ENCODE data around the gene POLR3E. TPM values are rescaled to one million over a fixed set of nuclear protein-coding genes. Genes with fewer than 3 reads are reported as not detected.

The POLR3E gene
- total and polyA plus RNA-seq, 2 experiments from 2014 or later: 24.9 to 65.3 TPM

- no peak for DNase-seq (ENCODE audit: low read depth in 1 of 2, low spot score in 1 of 2)
- no peaks in the 10 kb centered on the region for H3K4me1 ChIP-seq (ENCODE audit: low read depth)
- no peak for TF ChIP-seq CTCF (IDR thresholded peaks at IDR 0.05; ENCODE audit: low read depth, low read length)
- peaks cover 2% of the 10 kb centered on the region for H3K36me3 ChIP-seq
- no peak overlapping the region for H3K4me3 ChIP-seq
- no peaks in the 10 kb centered on the region for H3K9me3 ChIP-seq (ENCODE audit: low read depth)
- no peak overlapping the region for H3K27ac ChIP-seq
- no peaks in the 10 kb centered on the region for H3K27me3 ChIP-seq
Measured at GRCh38 chr16:22320572-22321339, 23.5 kb downstream of the POLR3E start.

- Histone ChIP-seq H3K9me3 (ENCODE audit: low read depth) (no peaks in the 10 kb centered on the region), H3K27ac (no peak overlapping the region), H3K27me3 (no peaks in the 10 kb centered on the region), H3K36me3 (peaks cover 2% of the 10 kb centered on the region), H3K4me1 (ENCODE audit: low read depth) (no peaks in the 10 kb centered on the region), H3K4me3 (no peak overlapping the region)
- DNase-seq (ENCODE audit: low read depth in 1 of 2, low spot score in 1 of 2): peak; percentile 77 to 82
- peak; percentile 78 for TF ChIP-seq CTCF (IDR thresholded peaks at IDR 0.05; ENCODE audit: low read depth, low read length)
Measured at GRCh38 chr16:22321340-22322001, 24.3 kb downstream of the POLR3E start.

- Histone ChIP-seq H3K27ac (no peak overlapping the region), H3K9me3 (ENCODE audit: low read depth) (no peaks in the 10 kb centered on the region), H3K27me3 (no peaks in the 10 kb centered on the region), H3K4me3 (no peak overlapping the region), H3K4me1 (ENCODE audit: low read depth) (no peaks in the 10 kb centered on the region), H3K36me3 (peaks cover 2% of the 10 kb centered on the region)
- no peak for TF ChIP-seq CTCF (IDR thresholded peaks at IDR 0.05; ENCODE audit: low read depth, low read length)
- DNase-seq (ENCODE audit: low read depth in 1 of 2, low spot score in 1 of 2): no peak
Measured at GRCh38 chr16:22322021-22322471, 24.8 kb downstream of the POLR3E start.

- peaks cover 2% of the 10 kb centered on the region for H3K36me3 ChIP-seq
- H3K4me1 ChIP-seq (ENCODE audit: low read depth): no peaks in the 10 kb centered on the region
- no peaks in the 10 kb centered on the region for H3K9me3 ChIP-seq (ENCODE audit: low read depth)
- no peak overlapping the region for H3K4me3 ChIP-seq
- no peak for TF ChIP-seq CTCF (IDR thresholded peaks at IDR 0.05; ENCODE audit: low read depth, low read length)
- no peak for DNase-seq (ENCODE audit: low read depth in 1 of 2, low spot score in 1 of 2)
- H3K27ac ChIP-seq: no peak overlapping the region
- no peaks in the 10 kb centered on the region for H3K27me3 ChIP-seq
Measured at GRCh38 chr16:22322741-22323140, 25.5 kb downstream of the POLR3E start.

GRCh38 chr16:22323173-22323958 is 26.2 kb downstream of the POLR3E start:
- Histone ChIP-seq H3K9me3 (ENCODE audit: low read depth) (no peaks in the 10 kb centered on the region), H3K4me1 (ENCODE audit: low read depth) (no peaks in the 10 kb centered on the region), H3K36me3 (peaks cover 8% of the 10 kb centered on the region), H3K27me3 (no peaks in the 10 kb centered on the region), H3K4me3 (no peak overlapping the region), H3K27ac (no peak overlapping the region)
- DNase-seq (ENCODE audit: low read depth in 1 of 2, low spot score in 1 of 2): no peak
- TF ChIP-seq CTCF (IDR thresholded peaks at IDR 0.05; ENCODE audit: low read depth, low read length): no peak

All from cardiac muscle cell (in vitro differentiated cells and primary cell).